HepG2 (cell line): Measurements from ENCODE around the gene CCDC192. TPM values are rescaled to one million over a fixed set of nuclear protein-coding genes. Genes with fewer than 3 reads are reported as not detected.

ENCODE experiments used
- ATAC-seq: fragments of 200-7000 bp; cut with Tn5 transposase; 3 replicates; pipeline ENCODE4 v1.9.1; 2020; ENCODE audit warnings: mild to moderate bottlenecking, moderate library complexity
- BruUV-seq: library from RNA; stranded (reverse); fragments of 400-500 nt; replicated peaks from 2 replicates; lab custom pipeline; 2021; lab: Mats Ljungman, UMichigan
- CTCF ChIA-PET: fragments of 300-600 bp; formaldehyde crosslinking; extraction: SDS; loops from one replicate; lab custom pipeline; 2021; ENCODE audit warnings: low total read pairs, inconsistent platforms, low intra/inter-chr PET ratio; lab: Yijun Ruan, JAX
- POLR2A ChIA-PET: fragments of 350-600 bp; sonication (Branson Sonifier 250); formaldehyde crosslinking; loops from one replicate; lab custom pipeline; 2020; ENCODE audit warnings: antibody characterized with exemption, inconsistent platforms; lab: Yijun Ruan, JAX
- DNase-seq: peaks from one replicate; pipeline ENCODE4 v3.0.0-alpha.2; 2015; ENCODE audit warnings: low spot score
- FAIRE-seq: peaks from 3 replicates; lab custom pipeline; 2011; peaks lifted over from hg19 to GRCh38; lab: Jason Lieb, UNC
- H2AFZ ChIP-seq: one replicate; pipeline ENCODE4 v1.6.1; 2011; ENCODE audit warnings: low read length, inconsistent platforms
- H3K27ac ChIP-seq: fragments of 300-600 bp; 3 replicates; pipeline ENCODE4 v1.8.0; 2011; ENCODE audit warnings: mixed run types, mild to moderate bottlenecking, mixed read lengths, low read length, inconsistent platforms; ENCODE audit not compliant: insufficient read depth; ENCODE audit errors: extremely low read length
- H3K27me3 ChIP-seq, 2 experiments: fragments of 200-600 bp in 1 of 2; 2 replicates in 1 of 2; 3 replicates in 1 of 2; pipeline versions ENCODE4 v1.6.0 to v1.8.0; 2011; ENCODE audit warnings: low read length in 2 of 2, mild to moderate bottlenecking in 2 of 2, moderate library complexity in 2 of 2, inconsistent platforms in 1 of 2; ENCODE audit not compliant: insufficient read depth in 2 of 2, control insufficient read depth in 1 of 2
- H3K36me3 ChIP-seq, 2 experiments: fragments of 200-600 bp in 1 of 2; replicated peaks in 1 of 2; 2 replicates in 1 of 2; 3 replicates in 1 of 2; pipeline versions ENCODE4 v1.5.1 to v1.8.0; 2011; ENCODE audit warnings: low read length in 2 of 2, inconsistent platforms in 1 of 2; ENCODE audit not compliant: insufficient read depth in 2 of 2, control insufficient read depth in 1 of 2
- H3K4me1 ChIP-seq: 2 replicates; pipeline ENCODE4 v1.5.1; 2012; ENCODE audit warnings: low read length, inconsistent platforms; ENCODE audit not compliant: insufficient read depth
- H3K4me2 ChIP-seq: 2 replicates; pipeline ENCODE4 v1.6.0; 2011; ENCODE audit warnings: low read depth, low read length, inconsistent platforms
- H3K4me3 ChIP-seq, 3 experiments: fragments of 200-600 bp in 1 of 3; sonication (generic), shearing (Covaris generic) in 1 of 3; replicated peaks in 1 of 3; 2 replicates each; pipeline ENCODE4 v1.5.1; 2011 to 2016; ENCODE audit warnings: low read length in 3 of 3, inconsistent platforms in 2 of 3, low read depth in 2 of 3, mild to moderate bottlenecking in 2 of 3, control low read depth in 1 of 3, mixed read lengths in 1 of 3; ENCODE audit not compliant: insufficient read depth in 1 of 3
- H3K79me2 ChIP-seq: one replicate; pipeline ENCODE4 v1.6.1; 2011; ENCODE audit warnings: low read length, inconsistent platforms; ENCODE audit not compliant: insufficient read depth
- H3K9ac ChIP-seq: 2 replicates; pipeline ENCODE4 v1.6.0; 2011; ENCODE audit warnings: mild to moderate bottlenecking, low read depth, low read length, inconsistent platforms; ENCODE audit not compliant: insufficient read depth
- H3K9me3 ChIP-seq: 2 replicates; pipeline ENCODE4 v1.5.1; 2012; ENCODE audit warnings: mild to moderate bottlenecking, low read length
- H4K20me1 ChIP-seq: 2 replicates; pipeline ENCODE4 v1.6.0; 2011; ENCODE audit warnings: inconsistent platforms, mild to moderate bottlenecking, low read length, moderate library complexity; ENCODE audit not compliant: insufficient read depth
- KAT2B ChIP-seq: fragments of 150-350 bp; IDR thresholded peaks from 2 replicates; pipeline ENCODE4 v1.6.1; 2014; ENCODE audit warnings: low read depth, low read length, borderline replicate concordance
- MBD4 ChIP-seq: IDR thresholded peaks from 2 replicates; pipeline ENCODE4 v1.6.1; 2012; ENCODE audit warnings: low read length, inconsistent platforms, borderline replicate concordance
- PHF8 ChIP-seq: sonication (generic); formaldehyde crosslinking; IDR thresholded peaks from 2 replicates; pipeline ENCODE4 v1.5.0; 2020; ENCODE audit warnings: missing genetic modification reagents
- RARG ChIP-seq: sonication (generic); formaldehyde crosslinking; IDR thresholded peaks from 2 replicates; pipeline ENCODE4 v1.4.0; 2020; ENCODE audit warnings: low read depth, mild to moderate bottlenecking, missing genetic modification reagents
- STAG1 ChIP-seq: sonication (generic); formaldehyde crosslinking; IDR thresholded peaks from 2 replicates; pipeline ENCODE4 v1.4.0; 2020; ENCODE audit warnings: missing genetic modification reagents
- TEAD2 ChIP-seq: sonication (generic); formaldehyde crosslinking; IDR thresholded peaks from 2 replicates; pipeline ENCODE4 v1.9.0; 2021; ENCODE audit warnings: missing genetic modification reagents
- U2AF2 ChIP-seq: fragments of 200-400 bp; formaldehyde crosslinking; IDR thresholded peaks from 2 replicates; pipeline ENCODE4 v1.6.1; 2017; ENCODE audit warnings: low read depth, mild to moderate bottlenecking, low read length
- XBP1 ChIP-seq: sonication (generic); formaldehyde crosslinking; IDR thresholded peaks from 2 replicates; pipeline ENCODE4 v1.5.0; 2020; ENCODE audit warnings: missing genetic modification reagents
- ZNF367 ChIP-seq: sonication (generic); formaldehyde crosslinking; IDR thresholded peaks from 2 replicates; pipeline ENCODE4 v1.4.0; 2020; ENCODE audit warnings: missing genetic modification reagents, borderline replicate concordance
- ZNF619 ChIP-seq: sonication (generic); formaldehyde crosslinking; IDR thresholded peaks from 2 replicates; pipeline ENCODE4 v1.4.0; 2020; ENCODE audit warnings: mild to moderate bottlenecking, missing genetic modification reagents
- WGBS: methylation state at CpG from one replicate; pipeline ENCODE4 v1.1.6; 2017; ENCODE audit warnings: low lambda C conversion rate; 5-methylcytosine and 5-hydroxymethylcytosine counted together
- in situ Hi-C: cut with HindIII; loops from 2 replicates; pipeline ENCODE4 v1.10.0; 2017; ENCODE audit warnings: low pct_unique_long_range_greater_than_20kb; ENCODE audit not compliant: extremely low pct_ligation_motif_present
- intact Hi-C: fragments of 100-400 bp; cut with micrococcal nuclease; formaldehyde crosslinking; loops from one replicate; pipeline ENCODE4 v1.10.0; 2022; ENCODE audit not compliant: unreplicated experiment
- polyA plus RNA-seq, 8 experiments: library from polyadenylated mRNA; depleted of rRNA in 3 of 8; stranded (reverse) in 7 of 8; unstranded in 1 of 8; fragments of >200 nt; fragmentation: Illumina TruSeq in 4 of 8; extraction: Trizol in 4 of 8; gene quantifications; 2 replicates each; pipeline versions ENCODE4 v1.2.1 to v1.2.3, GENCODE V29; 2011 to 2016; ENCODE audit warnings: low read depth in 4 of 8, missing spikeins in 1 of 8, mixed read lengths in 1 of 8; ENCODE audit not compliant: insufficient read depth in 1 of 8
- total RNA-seq, 5 experiments: library from RNA; depleted of rRNA; stranded (reverse); fragments of >200 nt; fragmentation: Illumina TruSeq; extraction: Trizol; gene quantifications; 2 replicates each; pipeline ENCODE4 v1.2.3, GENCODE V29; 2016; ENCODE audit warnings: low read depth in 1 of 5
- TF ChIP-seq, protein P1 (sequence below): sonication (generic); formaldehyde crosslinking; IDR thresholded peaks from 2 replicates; pipeline ENCODE4 v1.5.0; 2020; ENCODE audit warnings: mild to moderate bottlenecking, missing genetic modification reagents, moderate library complexity
- TF ChIP-seq, protein P2 (sequence below): sonication (generic); formaldehyde crosslinking; IDR thresholded peaks from 2 replicates; pipeline ENCODE4 v1.5.0; 2020; ENCODE audit warnings: missing genetic modification reagents
- TF ChIP-seq, protein P3 (sequence below): sonication (generic); formaldehyde crosslinking; IDR thresholded peaks from 2 replicates; pipeline ENCODE4 v1.4.0; 2020; ENCODE audit warnings: missing genetic modification reagents, borderline replicate concordance
- TF ChIP-seq, protein P4 (sequence below): IDR thresholded peaks from 2 replicates; pipeline ENCODE4 v1.6.1; 2016; ENCODE audit warnings: missing genetic modification reagents, missing compliant biosample characterization

Gene CCDC192
- total and polyA plus RNA-seq, 2 of the 13 experiments (the other 11 are each of a cell fraction or from before 2014, with no cell fraction given): not detected

DNA sequence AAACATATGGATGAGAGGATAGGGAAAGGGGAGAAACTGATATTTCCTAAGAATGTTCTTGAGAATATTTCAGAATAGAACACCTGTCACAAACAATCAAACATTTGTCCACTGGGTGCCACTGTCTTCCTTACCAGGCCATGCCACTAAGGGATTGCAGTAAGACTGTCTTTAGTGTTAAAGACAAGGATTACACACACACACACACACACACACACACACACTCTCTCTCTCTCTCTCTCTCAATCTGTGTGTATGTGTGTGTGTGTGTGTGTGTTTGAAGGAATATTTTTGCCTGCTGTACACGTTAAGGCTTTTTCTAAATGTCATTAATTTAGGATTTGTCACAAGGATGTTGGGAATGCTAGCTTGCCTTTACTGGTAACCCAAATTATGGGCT lies 54.4 kb downstream of the CCDC192 start:
- H3K27ac ChIP-seq: no peak overlapping the region
- H3K9me3 ChIP-seq: no peaks in the 10 kb centered on the region
- no peaks in the 10 kb centered on the region for H3K36me3 ChIP-seq
- BruUV-seq: no TSS peak
- H3K79me2 ChIP-seq: no peaks in the 10 kb centered on the region
- ChIA-PET POLR2A (no interaction called here), CTCF (no interaction called here)
- 0% methylated on average over 1 of the region's 1 CpG for WGBS
- H3K4me1 ChIP-seq: no peaks in the 10 kb centered on the region
- in situ Hi-C loops (loop anchor here (10.0 kb wide), 1 partner anchor 447 kb away; no protein-coding TSS in a partner anchor), intact Hi-C loops (no loop called here)
- no peak for DNase-seq
- no peak overlapping the region for H3K9ac ChIP-seq
- FAIRE-seq: no peak
- H4K20me1 ChIP-seq: no peaks in the 10 kb centered on the region
- ATAC-seq: peak; percentile 60
- no peaks in the 10 kb centered on the region for H3K27me3 ChIP-seq
- no peak overlapping the region for H2AFZ ChIP-seq
- TF ChIP-seq STAG1 (CRISPR knock-in tag) (peak; percentile 45), TEAD2 (CRISPR knock-in tag) (no peak)
- TF ChIP-seq, protein P1, sequence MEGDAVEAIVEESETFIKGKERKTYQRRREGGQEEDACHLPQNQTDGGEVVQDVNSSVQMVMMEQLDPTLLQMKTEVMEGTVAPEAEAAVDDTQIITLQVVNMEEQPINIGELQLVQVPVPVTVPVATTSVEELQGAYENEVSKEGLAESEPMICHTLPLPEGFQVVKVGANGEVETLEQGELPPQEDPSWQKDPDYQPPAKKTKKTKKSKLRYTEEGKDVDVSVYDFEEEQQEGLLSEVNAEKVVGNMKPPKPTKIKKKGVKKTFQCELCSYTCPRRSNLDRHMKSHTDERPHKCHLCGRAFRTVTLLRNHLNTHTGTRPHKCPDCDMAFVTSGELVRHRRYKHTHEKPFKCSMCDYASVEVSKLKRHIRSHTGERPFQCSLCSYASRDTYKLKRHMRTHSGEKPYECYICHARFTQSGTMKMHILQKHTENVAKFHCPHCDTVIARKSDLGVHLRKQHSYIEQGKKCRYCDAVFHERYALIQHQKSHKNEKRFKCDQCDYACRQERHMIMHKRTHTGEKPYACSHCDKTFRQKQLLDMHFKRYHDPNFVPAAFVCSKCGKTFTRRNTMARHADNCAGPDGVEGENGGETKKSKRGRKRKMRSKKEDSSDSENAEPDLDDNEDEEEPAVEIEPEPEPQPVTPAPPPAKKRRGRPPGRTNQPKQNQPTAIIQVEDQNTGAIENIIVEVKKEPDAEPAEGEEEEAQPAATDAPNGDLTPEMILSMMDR: peak; percentile 38
- no peak overlapping the region for H3K4me2 ChIP-seq
- H3K4me3 ChIP-seq: no peak overlapping the region

DNA sequence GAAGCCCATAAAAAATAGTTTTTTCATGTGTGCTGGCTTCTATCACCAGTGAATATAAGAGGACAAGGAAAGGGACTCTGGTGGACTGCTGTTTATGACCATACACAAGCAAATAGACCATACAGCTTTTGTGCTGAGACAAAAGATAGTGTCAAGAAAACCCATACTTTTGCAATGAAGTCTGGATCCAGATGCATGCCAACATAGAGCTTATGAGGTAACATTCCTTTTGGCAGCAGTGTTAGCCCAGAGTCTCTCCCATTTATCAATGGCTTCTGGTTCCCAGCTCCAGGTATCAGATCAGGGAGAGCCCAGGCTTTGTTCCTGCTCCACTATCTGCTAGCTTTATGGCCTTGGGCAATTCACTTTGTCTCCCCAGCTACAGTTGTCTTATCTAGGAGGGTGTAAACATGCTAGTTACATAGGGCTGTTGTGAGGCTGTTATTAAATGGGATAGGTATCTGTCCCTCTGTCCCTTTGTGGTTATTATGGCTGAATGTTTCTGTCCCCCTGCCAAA lies 55.6 kb downstream of the CCDC192 start:
- Histone ChIP-seq H3K4me3 (no peak overlapping the region), H3K79me2 (no peaks in the 10 kb centered on the region), H4K20me1 (no peaks in the 10 kb centered on the region), H3K4me2 (no peak overlapping the region), H3K36me3 (no peaks in the 10 kb centered on the region), H2AFZ (no peak overlapping the region), H3K9me3 (no peaks in the 10 kb centered on the region), H3K27ac (no peak overlapping the region), H3K27me3 (no peaks in the 10 kb centered on the region), H3K4me1 (no peaks in the 10 kb centered on the region), H3K9ac (no peak overlapping the region)
- in situ Hi-C loops: loop anchor here (10.0 kb wide), 1 partner anchor 446 kb away; no protein-coding TSS in a partner anchor
- BruUV-seq: no TSS peak
- POLR2A ChIA-PET: no interaction called here
- no peak for FAIRE-seq
- DNase-seq: no peak
- CTCF ChIA-PET: no interaction called here
- intact Hi-C loops: no loop called here
- ATAC-seq: no peak
- TF ChIP-seq ZNF619 (CRISPR knock-in tag): no peak
- TF ChIP-seq, protein P2, sequence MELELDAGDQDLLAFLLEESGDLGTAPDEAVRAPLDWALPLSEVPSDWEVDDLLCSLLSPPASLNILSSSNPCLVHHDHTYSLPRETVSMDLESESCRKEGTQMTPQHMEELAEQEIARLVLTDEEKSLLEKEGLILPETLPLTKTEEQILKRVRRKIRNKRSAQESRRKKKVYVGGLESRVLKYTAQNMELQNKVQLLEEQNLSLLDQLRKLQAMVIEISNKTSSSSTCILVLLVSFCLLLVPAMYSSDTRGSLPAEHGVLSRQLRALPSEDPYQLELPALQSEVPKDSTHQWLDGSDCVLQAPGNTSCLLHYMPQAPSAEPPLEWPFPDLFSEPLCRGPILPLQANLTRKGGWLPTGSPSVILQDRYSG (CRISPR knock-in tag): no peak
- TF ChIP-seq KAT2B: no peak
- no peak for TF ChIP-seq XBP1 (CRISPR knock-in tag)
- no peak for TF ChIP-seq MBD4
- no peak for TF ChIP-seq U2AF2
- TF ChIP-seq, protein P3, sequence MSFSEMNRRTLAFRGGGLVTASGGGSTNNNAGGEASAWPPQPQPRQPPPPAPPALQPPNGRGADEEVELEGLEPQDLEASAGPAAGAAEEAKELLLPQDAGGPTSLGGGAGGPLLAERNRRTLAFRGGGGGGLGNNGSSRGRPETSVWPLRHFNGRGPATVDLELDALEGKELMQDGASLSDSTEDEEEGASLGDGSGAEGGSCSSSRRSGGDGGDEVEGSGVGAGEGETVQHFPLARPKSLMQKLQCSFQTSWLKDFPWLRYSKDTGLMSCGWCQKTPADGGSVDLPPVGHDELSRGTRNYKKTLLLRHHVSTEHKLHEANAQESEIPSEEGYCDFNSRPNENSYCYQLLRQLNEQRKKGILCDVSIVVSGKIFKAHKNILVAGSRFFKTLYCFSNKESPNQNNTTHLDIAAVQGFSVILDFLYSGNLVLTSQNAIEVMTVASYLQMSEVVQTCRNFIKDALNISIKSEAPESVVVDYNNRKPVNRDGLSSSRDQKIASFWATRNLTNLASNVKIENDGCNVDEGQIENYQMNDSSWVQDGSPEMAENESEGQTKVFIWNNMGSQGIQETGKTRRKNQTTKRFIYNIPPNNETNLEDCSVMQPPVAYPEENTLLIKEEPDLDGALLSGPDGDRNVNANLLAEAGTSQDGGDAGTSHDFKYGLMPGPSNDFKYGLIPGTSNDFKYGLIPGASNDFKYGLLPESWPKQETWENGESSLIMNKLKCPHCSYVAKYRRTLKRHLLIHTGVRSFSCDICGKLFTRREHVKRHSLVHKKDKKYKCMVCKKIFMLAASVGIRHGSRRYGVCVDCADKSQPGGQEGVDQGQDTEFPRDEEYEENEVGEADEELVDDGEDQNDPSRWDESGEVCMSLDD (CRISPR knock-in tag): no peak
- no peak for TF ChIP-seq PHF8 (CRISPR knock-in tag)
- TF ChIP-seq RARG (CRISPR knock-in tag): no peak
- TF ChIP-seq, protein P4, sequence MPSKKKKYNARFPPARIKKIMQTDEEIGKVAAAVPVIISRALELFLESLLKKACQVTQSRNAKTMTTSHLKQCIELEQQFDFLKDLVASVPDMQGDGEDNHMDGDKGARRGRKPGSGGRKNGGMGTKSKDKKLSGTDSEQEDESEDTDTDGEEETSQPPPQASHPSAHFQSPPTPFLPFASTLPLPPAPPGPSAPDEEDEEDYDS (CRISPR knock-in tag): no peak
- TF ChIP-seq ZNF367: no peak
